Liver (tissue), 9 donors: ENCODE measurements around the gene GLI2. TPM values are rescaled to one million over a fixed set of nuclear protein-coding genes. Genes with fewer than 3 reads are reported as not detected.

Experiments
- DNase-seq: peaks from one replicate; pipeline ENCODE4 v3.0.0-alpha.2; 2017; ENCODE audit warnings: low spot score
- H3K27ac ChIP-seq, 2 donors: one replicate each; pipeline ENCODE4 v1.7.0; 2013; ENCODE audit warnings: inconsistent platforms in 2 of 2, low read length in 2 of 2, control low read depth in 1 of 2, low read depth in 1 of 2, mild to moderate bottlenecking in 1 of 2
- H3K27me3 ChIP-seq, 4 donors: one replicate each; pipeline versions ENCODE4 v1.6.1 to v1.7.0; 2013; ENCODE audit warnings: low read length in 3 of 4, inconsistent platforms in 1 of 4, mild to moderate bottlenecking in 1 of 4, moderate library complexity in 1 of 4; ENCODE audit not compliant: control insufficient read depth in 4 of 4, insufficient read depth in 4 of 4
- H3K36me3 ChIP-seq, 4 donors: one replicate each; pipeline versions ENCODE4 v1.6.1 to v1.7.0; 2013; ENCODE audit warnings: low read length in 3 of 4, mild to moderate bottlenecking in 3 of 4, low read depth in 1 of 4, moderate library complexity in 1 of 4; ENCODE audit not compliant: control insufficient read depth in 4 of 4, insufficient read depth in 3 of 4
- H3K4me1 ChIP-seq, 4 donors: one replicate each; pipeline versions ENCODE4 v1.6.1 to v1.7.0; 2013; ENCODE audit warnings: low read length in 3 of 4, mild to moderate bottlenecking in 3 of 4, moderate library complexity in 1 of 4; ENCODE audit not compliant: control insufficient read depth in 4 of 4, insufficient read depth in 4 of 4
- H3K4me3 ChIP-seq, 3 donors: one replicate each; pipeline versions ENCODE4 v1.6.1 to v1.7.0; 2013; ENCODE audit warnings: low read length in 3 of 3, control low read depth in 1 of 3, low read depth in 1 of 3, mild to moderate bottlenecking in 1 of 3
- H3K9ac ChIP-seq, 2 donors: one replicate each; pipeline ENCODE4 v1.7.0; 2013; ENCODE audit warnings: low read length in 2 of 2, mild to moderate bottlenecking in 2 of 2, moderate library complexity in 2 of 2, control low read depth in 1 of 2, low read depth in 1 of 2
- H3K9me3 ChIP-seq, 4 donors: one replicate each; pipeline versions ENCODE4 v1.6.1 to v1.7.0; 2013; ENCODE audit warnings: low read length in 3 of 4; ENCODE audit not compliant: control insufficient read depth in 4 of 4
- ATF3 ChIP-seq: IDR thresholded peaks from 2 replicates; pipeline ENCODE4 v1.6.1; 2016; ENCODE audit warnings: antibody characterized with exemption
- CTCF ChIP-seq: fragments of 150-350 bp; IDR thresholded peaks from 2 replicates; pipeline ENCODE4 v1.5.1; 2017; ENCODE audit warnings: improper control_type of control experiment, low read depth, low read length; ENCODE audit not compliant: missing input control
- EGR1 ChIP-seq, 2 donors: IDR thresholded peaks; 2 replicates each; pipeline ENCODE4 v1.6.1; 2016 to 2018; ENCODE audit warnings: antibody characterized with exemption in 2 of 2, low read depth in 2 of 2
- FOXA1 ChIP-seq: IDR thresholded peaks from 2 replicates; pipeline ENCODE4 v1.6.1; 2016; ENCODE audit warnings: antibody characterized with exemption
- FOXA2 ChIP-seq: IDR thresholded peaks from 2 replicates; pipeline ENCODE4 v1.6.1; 2016; ENCODE audit warnings: antibody characterized with exemption
- GABPA ChIP-seq, 2 donors: IDR thresholded peaks in 1 of 2; conservative IDR thresholded peaks in 1 of 2; 2 replicates each; pipeline ENCODE4 v1.6.1; 2016; ENCODE audit warnings: antibody characterized with exemption in 2 of 2, mild to moderate bottlenecking in 1 of 2, moderate library complexity in 1 of 2
- HNF4A ChIP-seq, 2 donors: conservative IDR thresholded peaks; 2 replicates each; pipeline ENCODE4 v1.6.1; 2016; ENCODE audit warnings: antibody characterized with exemption in 2 of 2, mild to moderate bottlenecking in 2 of 2
- HNF4G ChIP-seq: IDR thresholded peaks from 2 replicates; pipeline ENCODE4 v1.6.1; 2016; ENCODE audit warnings: antibody characterized with exemption
- JUND ChIP-seq, 2 donors: IDR thresholded peaks; 2 replicates each; pipeline ENCODE4 v1.6.1; 2016; ENCODE audit warnings: antibody characterized with exemption in 2 of 2
- MAX ChIP-seq: IDR thresholded peaks from 2 replicates; pipeline ENCODE4 v1.6.1; 2016; ENCODE audit warnings: antibody characterized with exemption
- NR2F2 ChIP-seq: IDR thresholded peaks from 2 replicates; pipeline ENCODE4 v1.6.1; 2016; ENCODE audit warnings: antibody characterized with exemption
- RAD21 ChIP-seq, 2 donors: IDR thresholded peaks; 2 replicates each; pipeline ENCODE4 v1.6.1; 2016; ENCODE audit warnings: antibody characterized with exemption in 2 of 2, mild to moderate bottlenecking in 2 of 2
- REST ChIP-seq: IDR thresholded peaks from 2 replicates; pipeline ENCODE4 v1.6.1; 2016; ENCODE audit warnings: antibody characterized with exemption, mild to moderate bottlenecking
- RXRA ChIP-seq, 2 donors: IDR thresholded peaks; 2 replicates each; pipeline ENCODE4 v1.6.1; 2017 to 2018; ENCODE audit warnings: antibody characterized with exemption in 2 of 2, mild to moderate bottlenecking in 1 of 2
- SP1 ChIP-seq: IDR thresholded peaks from 2 replicates; pipeline ENCODE4 v1.6.1; 2018; ENCODE audit warnings: antibody characterized with exemption, mild to moderate bottlenecking
- TAF1 ChIP-seq: conservative IDR thresholded peaks from 2 replicates; pipeline ENCODE4 v1.6.1; 2016; ENCODE audit warnings: antibody characterized with exemption, mild to moderate bottlenecking
- YY1 ChIP-seq: IDR thresholded peaks from 2 replicates; pipeline ENCODE4 v1.6.1; 2016; ENCODE audit warnings: antibody characterized with exemption, mild to moderate bottlenecking
- ZBTB33 ChIP-seq: IDR thresholded peaks from 2 replicates; pipeline ENCODE4 v1.6.1; 2016; ENCODE audit warnings: antibody characterized with exemption
- WGBS: extraction: QIAGEN DNeasy Blood & Tissue Kit; methylation state at CpG from one replicate; pipeline ENCODE4 v1.1.7; 2013; 5-methylcytosine and 5-hydroxymethylcytosine counted together
- polyA plus RNA-seq, 2 donors: library from polyadenylated mRNA; stranded (reverse) in 1 of 2; unstranded in 1 of 2; fragments of 200-250 nt in 1 of 2; fragments of >200 nt in 1 of 2; fragmentation: Nextera tagmentation in 1 of 2; extraction: Ambion mirVana in 1 of 2; gene quantifications; one replicate each; pipeline versions ENCODE4 v1.2.1 to v1.2.3, GENCODE V29; 2013 to 2015
- total RNA-seq, 2 donors: library from RNA; depleted of rRNA; stranded (reverse); fragments of >200 nt; gene quantifications; one replicate each; pipeline ENCODE4 v1.2.3, GENCODE V29; 2014
- donor health status: healthy.
- donor health status: healthy.
- donor health status: healthy.
- donor health status: healthy.
- donor health status: healthy.

Gene GLI2
- total and polyA plus RNA-seq, 4 donors = 0.04 to 0.16 (median 0.11) TPM

- Histone ChIP-seq H3K4me3 (no peak overlapping the region), H3K36me3 (no peaks in the 10 kb centered on the region), H3K4me1 (peaks cover 14 to 29% (median 22%) of the 10 kb centered on the region in 4 donors), H3K27me3 (peaks cover 8 to 33% (median 21%) of the 10 kb centered on the region in 4 donors), H3K9ac (no peak overlapping the region), H3K27ac (no peak overlapping the region), H3K9me3 (no peaks in the 10 kb centered on the region)
- DNase-seq = no peak
- TF ChIP-seq RXRA (IDR thresholded peaks at IDR 0.05) = no peak
- TF ChIP-seq HNF4A (conservative IDR thresholded peaks at IDR 0.05) = no peak
- TF ChIP-seq CTCF = no peak
- no peak for TF ChIP-seq HNF4G
- no peak for TF ChIP-seq TAF1
- TF ChIP-seq SP1 = no peak
- TF ChIP-seq YY1 = no peak
- no peak for TF ChIP-seq REST
- no peak for TF ChIP-seq FOXA2
- TF ChIP-seq JUND (IDR thresholded peaks at IDR 0.05) = no peak
- no peak for TF ChIP-seq EGR1 (IDR thresholded peaks at IDR 0.05; ENCODE audit: low read depth in 2 of 2)
- no peak for TF ChIP-seq GABPA (IDR thresholded peaks at IDR 0.05 in 1 of 2, conservative IDR thresholded peaks at IDR 0.05 in 1 of 2)
- WGBS = 53% methylated on average over 8 of the region's 8 CpGs
Measured at GRCh38 chr2:120740375-120740764, 4.7 kb downstream of the GLI2 start.

- Histone ChIP-seq H3K27ac (no peak overlapping the region), H3K4me3 (no peak overlapping the region), H3K36me3 (no peaks in the 10 kb centered on the region), H3K4me1 (peaks cover 14 to 24% (median 20%) of the 10 kb centered on the region in 4 donors), H3K9ac (no peak overlapping the region), H3K9me3 (no peaks in the 10 kb centered on the region), H3K27me3 (peaks cover 8 to 33% (median 21%) of the 10 kb centered on the region in 4 donors)
- 29% methylated on average over 20 of the region's 20 CpGs for WGBS
- TF ChIP-seq SP1 (no peak), YY1 (no peak), ZBTB33 (no peak), CTCF (no peak), ATF3 (no peak), TAF1 (no peak), GABPA (IDR thresholded peaks at IDR 0.05 in 1 of 2, conservative IDR thresholded peaks at IDR 0.05 in 1 of 2) (no peak), NR2F2 (no peak), MAX (no peak), RXRA (IDR thresholded peaks at IDR 0.05) (no peak), JUND (IDR thresholded peaks at IDR 0.05) (no peak), FOXA1 (no peak), RAD21 (IDR thresholded peaks at IDR 0.05) (no peak)
- no peak for DNase-seq
Measured at GRCh38 chr2:120740765-120741524, 5.3 kb downstream of the GLI2 start.
